CD4-positive, alpha-beta T cell (primary cell): ENCODE data around the gene NOP56. TPM values are rescaled to one million over a fixed set of nuclear protein-coding genes. Genes with fewer than 3 reads are reported as not detected.

Experiments used
- ATAC-seq: fragments of 200-7000 bp; cut with Tn5 transposase; one replicate; pipeline ENCODE4 v1.10.0; 2022; ENCODE audit warnings: mild to moderate bottlenecking; ENCODE audit not compliant: poor library complexity
- CTCF ChIA-PET: fragments of 350-600 bp; sonication (Branson Sonifier 250); formaldehyde crosslinking; loops from one replicate; lab custom pipeline; 2021; ENCODE audit warnings: antibody characterized with exemption, inconsistent platforms; lab: Charles Lee
- POLR2A ChIA-PET: fragments of 350-600 bp; sonication (Branson Sonifier 250); formaldehyde crosslinking; loops from one replicate; lab custom pipeline; 2021; ENCODE audit warnings: antibody characterized with exemption, inconsistent platforms; lab: Charles Lee
- DNase-seq, 14 experiments: peaks; one replicate each; pipeline ENCODE4 v3.0.0-alpha.2; 2013 to 2020; ENCODE audit warnings: mixed read lengths in 2 of 14
- H3K27ac ChIP-seq, 2 donors: one replicate each; pipeline versions ENCODE4 v1.5.1 to v1.7.0; 2013; ENCODE audit warnings: low read length in 2 of 2, low read depth in 1 of 2, mild to moderate bottlenecking in 1 of 2
- H3K27me3 ChIP-seq, 2 experiments: 1 replicate in 1 of 2; 2 replicates in 1 of 2; pipeline versions ENCODE4 v1.6.1 to v1.7.0; 2013; ENCODE audit warnings: low read length in 2 of 2, control low read depth in 1 of 2, mild to moderate bottlenecking in 1 of 2, moderate library complexity in 1 of 2; ENCODE audit not compliant: insufficient read depth in 2 of 2, control insufficient read depth in 1 of 2
- H3K36me3 ChIP-seq: one replicate; pipeline ENCODE4 v1.6.1; 2013; ENCODE audit warnings: low read length, control low read depth; ENCODE audit not compliant: insufficient read depth
- H3K4me1 ChIP-seq: one replicate; pipeline ENCODE4 v1.6.1; 2013; ENCODE audit warnings: low read length, control low read depth; ENCODE audit not compliant: insufficient read depth
- H3K4me3 ChIP-seq: one replicate; pipeline ENCODE4 v1.5.1; 2013; ENCODE audit warnings: mild to moderate bottlenecking, low read length, moderate library complexity
- H3K9me3 ChIP-seq, 2 experiments: 1 replicate in 1 of 2; 2 replicates in 1 of 2; pipeline versions ENCODE4 v1.6.1 to v1.7.0; 2013; ENCODE audit warnings: low read length in 2 of 2, mild to moderate bottlenecking in 2 of 2, control low read depth in 1 of 2, moderate library complexity in 1 of 2; ENCODE audit not compliant: control insufficient read depth in 1 of 2, insufficient read depth in 1 of 2
- H3K27ac Mint-ChIP-seq: one replicate; pipeline ENCODE4 v1.8.0; 2020; ENCODE audit warnings: mixed read lengths
- H3K27me3 Mint-ChIP-seq: one replicate; pipeline ENCODE4 v1.8.0; 2021; ENCODE audit warnings: mixed read lengths
- H3K36me3 Mint-ChIP-seq: one replicate; pipeline ENCODE4 v1.8.0; 2021; ENCODE audit warnings: low read depth, mixed read lengths
- H3K4me1 Mint-ChIP-seq: one replicate; pipeline ENCODE4 v1.8.0; 2021; ENCODE audit warnings: low read depth, mixed read lengths
- H3K4me3 Mint-ChIP-seq: one replicate; pipeline ENCODE4 v1.8.0; 2020; ENCODE audit warnings: mild to moderate bottlenecking, mixed read lengths
- H3K9me3 Mint-ChIP-seq: one replicate; pipeline ENCODE4 v1.8.0; 2020; ENCODE audit warnings: mixed read lengths
- intact Hi-C, 2 experiments: fragments of 100-400 bp; cut with DNase I in 1 of 2; cut with micrococcal nuclease in 1 of 2; formaldehyde crosslinking; loops; one replicate each; pipeline versions ENCODE4 v1.15.1 to v1.9.0; 2023 to 2025; cut with DNase I, micrococcal nuclease
- total RNA-seq, 174 experiments: library from RNA in 2 of 174; stranded (reverse) in 2 of 174; gene quantifications; one replicate each; pipeline ENCODE4 v1.2.3 and lab custom pipeline; 2021 to 2026
- TF ChIP-seq, protein P1 (sequence below): fragments of 200-600 bp; IDR thresholded peaks from one replicate; pipeline ENCODE4 v1.8.0; 2022; ENCODE audit warnings: antibody characterized with exemption, mild to moderate bottlenecking

NOP56 gene
- total RNA-seq, 2 experiments from 2014 or later: 261 to 262 TPM

DNA sequence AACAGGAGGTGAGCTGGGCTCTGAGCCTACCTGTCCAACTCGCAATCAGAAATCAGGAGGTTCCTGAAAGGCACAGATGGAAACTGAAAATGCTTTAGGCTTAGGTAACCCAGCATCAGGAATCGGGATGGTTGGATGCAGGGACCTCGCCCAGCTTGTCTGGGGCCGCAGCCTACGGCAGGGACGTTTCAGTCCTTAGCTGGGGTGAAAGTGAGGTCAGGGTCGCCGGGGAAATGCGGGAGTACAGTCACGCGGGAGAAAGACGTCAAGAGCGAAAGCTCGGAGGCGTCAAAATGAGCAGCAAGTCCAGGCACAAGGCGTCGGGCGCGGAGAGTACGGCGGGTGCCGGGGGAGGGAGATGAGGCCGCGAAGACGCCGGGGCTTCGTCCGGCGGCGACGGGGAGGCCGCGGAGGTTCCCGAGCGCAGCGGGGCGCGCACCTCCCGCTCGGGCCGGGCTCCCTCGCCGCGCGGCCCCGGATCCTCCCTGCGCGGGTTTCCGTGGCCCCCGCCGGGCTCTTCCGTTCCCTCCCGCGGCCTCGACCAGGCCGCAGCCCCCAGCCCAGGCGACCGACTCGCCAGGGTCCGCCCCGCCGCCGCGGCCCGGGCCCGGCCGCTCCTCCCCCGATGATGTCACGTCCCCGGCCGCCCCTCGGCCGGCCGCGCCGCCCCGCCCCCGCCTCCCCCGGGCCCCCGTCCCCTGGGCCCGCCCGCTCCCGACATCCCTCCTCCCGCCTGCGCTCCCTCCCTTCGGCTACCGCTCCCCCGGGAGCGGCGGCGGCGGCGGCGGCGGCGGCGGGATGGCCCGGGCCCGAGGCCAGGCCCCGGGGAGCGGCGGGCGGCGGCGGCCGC lies 39.8 kb downstream of the NOP56 start, which contains the start of gene EBF4:
Gene EBF4 (plus strand): TSS at position 745 of the 850 bp plus-strand sequence. CDS start 866 bp downstream, outside the sequence.
- Histone ChIP-seq H3K27me3 (peaks cover 26 to 33% of the 10 kb centered on the region in 2 experiments), H3K4me1 (peaks cover 31% of the 10 kb centered on the region), H3K4me3 (peak within 1 kb of the TSS; percentile 38), H3K27ac (no peak within 1 kb of the TSS), H3K36me3 (no peaks in the 10 kb centered on the region), H3K9me3 (peaks cover 0 to 11% of the 10 kb centered on the region in 2 experiments)
- POLR2A ChIA-PET: interaction anchor here (0.8 to 3.6 kb wide), 7 partner anchors 28 to 180 kb away, joined by 3 to 29 read pairs (median 6); partner anchors contain the start of gene IDH3B
- Mint-ChIP-seq H3K27me3 (peaks cover 59% of the 10 kb centered on the region), H3K9me3 (no peaks in the 10 kb centered on the region), H3K4me1 (peaks cover 30% of the 10 kb centered on the region), H3K27ac (peak within 1 kb of the TSS; percentile 48), H3K4me3 (peak within 1 kb of the TSS; percentile 92), H3K36me3 (peaks cover 4% of the 10 kb centered on the region)
- intact Hi-C loops: no loop called here
- DNase-seq: peak in 6 of 14 experiments; percentile 6 to 62 (median 44)
- TF ChIP-seq, protein P1, sequence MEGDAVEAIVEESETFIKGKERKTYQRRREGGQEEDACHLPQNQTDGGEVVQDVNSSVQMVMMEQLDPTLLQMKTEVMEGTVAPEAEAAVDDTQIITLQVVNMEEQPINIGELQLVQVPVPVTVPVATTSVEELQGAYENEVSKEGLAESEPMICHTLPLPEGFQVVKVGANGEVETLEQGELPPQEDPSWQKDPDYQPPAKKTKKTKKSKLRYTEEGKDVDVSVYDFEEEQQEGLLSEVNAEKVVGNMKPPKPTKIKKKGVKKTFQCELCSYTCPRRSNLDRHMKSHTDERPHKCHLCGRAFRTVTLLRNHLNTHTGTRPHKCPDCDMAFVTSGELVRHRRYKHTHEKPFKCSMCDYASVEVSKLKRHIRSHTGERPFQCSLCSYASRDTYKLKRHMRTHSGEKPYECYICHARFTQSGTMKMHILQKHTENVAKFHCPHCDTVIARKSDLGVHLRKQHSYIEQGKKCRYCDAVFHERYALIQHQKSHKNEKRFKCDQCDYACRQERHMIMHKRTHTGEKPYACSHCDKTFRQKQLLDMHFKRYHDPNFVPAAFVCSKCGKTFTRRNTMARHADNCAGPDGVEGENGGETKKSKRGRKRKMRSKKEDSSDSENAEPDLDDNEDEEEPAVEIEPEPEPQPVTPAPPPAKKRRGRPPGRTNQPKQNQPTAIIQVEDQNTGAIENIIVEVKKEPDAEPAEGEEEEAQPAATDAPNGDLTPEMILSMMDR: no peak
- CTCF ChIA-PET: interaction anchor here (1.3 to 1.8 kb wide), 2 partner anchors 37 to 160 kb away, joined by 3 to 6 read pairs; no protein-coding TSS in a partner anchor
- peak; percentile 7 for ATAC-seq

DNA sequence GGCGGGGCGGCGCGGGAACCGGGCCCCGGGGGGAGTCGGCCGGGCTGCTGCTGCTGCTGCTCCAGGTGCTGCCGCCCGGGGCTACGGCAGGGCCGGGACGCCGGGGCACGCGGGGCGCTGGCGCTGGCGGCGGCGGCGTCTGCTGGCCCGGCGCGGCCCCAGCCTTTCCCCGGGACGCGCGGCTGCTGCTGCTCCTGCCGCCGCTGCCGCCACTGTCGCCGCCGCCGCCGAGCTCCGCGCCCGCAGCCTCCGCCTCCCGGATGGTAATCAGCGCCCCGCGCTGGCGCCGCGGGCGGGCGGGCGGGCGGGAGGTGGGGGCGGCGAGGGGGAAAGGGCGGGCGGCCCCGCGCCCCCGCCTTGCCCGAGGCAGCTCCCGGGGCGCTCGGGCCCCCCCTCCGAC lies 40.5 kb downstream of the NOP56 start:
- Histone ChIP-seq H3K36me3 (no peaks in the 10 kb centered on the region), H3K9me3 (peaks cover 0 to 11% of the 10 kb centered on the region in 2 experiments), H3K27me3 (peaks cover 26 to 36% of the 10 kb centered on the region in 2 experiments), H3K4me3 (no peak overlapping the region), H3K27ac (no peak overlapping the region), H3K4me1 (peaks cover 26% of the 10 kb centered on the region)
- peak; percentile 22 for ATAC-seq
- DNase-seq: peak in 5 of 14 experiments; percentile 12 to 71 (median 35)
- Mint-ChIP-seq H3K9me3 (no peaks in the 10 kb centered on the region), H3K27ac (no peak overlapping the region), H3K36me3 (peaks cover 4% of the 10 kb centered on the region), H3K4me3 (no peak overlapping the region), H3K27me3 (peaks cover 57% of the 10 kb centered on the region), H3K4me1 (peaks cover 26% of the 10 kb centered on the region)
- ChIA-PET POLR2A (interaction anchor here (1.3 to 3.6 kb wide), 6 partner anchors 29 to 180 kb away, joined by 4 to 29 read pairs (median 6); partner anchors contain the start of gene IDH3B), CTCF (interaction anchor here (1.8 kb wide), 1 partner anchor 37 kb away, joined by 6 read pairs; no protein-coding TSS in a partner anchor)
- TF ChIP-seq, protein P1: no peak
- intact Hi-C loops: no loop called here

GRCh38 chr20:2693286-2694007 lies 41.0 kb downstream of the NOP56 start:
- ChIA-PET POLR2A (interaction anchor here (0.5 to 3.6 kb wide), 7 partner anchors 29 to 179 kb away, joined by 3 to 29 read pairs (median 6); partner anchors contain the start of gene IDH3B), CTCF (interaction anchor here (1.8 to 2.1 kb wide), 2 partner anchors 36 to 59 kb away, joined by 6 read pairs; no protein-coding TSS in a partner anchor)
- Mint-ChIP-seq H3K27me3 (peaks cover 56% of the 10 kb centered on the region), H3K9me3 (no peaks in the 10 kb centered on the region), H3K36me3 (peaks cover 4% of the 10 kb centered on the region), H3K4me3 (no peak overlapping the region), H3K4me1 (peaks cover 21% of the 10 kb centered on the region), H3K27ac (no peak overlapping the region)
- TF ChIP-seq, protein P1: no peak
- DNase-seq: peak in 13 of 14 experiments; percentile 16 to 83 (median 34)
- H3K27ac ChIP-seq: no peak overlapping the region
- peaks cover 0 to 11% of the 10 kb centered on the region in 2 experiments for H3K9me3 ChIP-seq
- peaks cover 20% of the 10 kb centered on the region for H3K4me1 ChIP-seq
- ATAC-seq: peak; percentile 72
- H3K36me3 ChIP-seq: no peaks in the 10 kb centered on the region
- H3K27me3 ChIP-seq: peaks cover 26 to 36% of the 10 kb centered on the region in 2 experiments
- intact Hi-C loops: no loop called here
- H3K4me3 ChIP-seq: no peak overlapping the region
